K562 (cell line): Measurements from ENCODE around the gene RPLP2. TPM values are rescaled to one million over a fixed set of nuclear protein-coding genes. Genes with fewer than 3 reads are reported as not detected.

Source experiments
- ATF7 ChIP-seq: fragments of 450-650 bp; IDR thresholded peaks from 2 replicates; pipeline ENCODE4 v1.7.1; 2014; ENCODE audit warnings: mild to moderate bottlenecking, moderate library complexity
- BCL6 ChIP-seq: fragments of 250-450 bp; sonication (Bioruptor Pico); IDR thresholded peaks from 2 replicates; pipeline ENCODE4 v1.4.0; 2020
- CBX8 ChIP-seq: fragments of 200-600 bp; sonication (generic); IDR thresholded peaks from 2 replicates; pipeline ENCODE4 v1.6.1; 2012; ENCODE audit warnings: borderline replicate concordance, mixed run types, low read depth, mild to moderate bottlenecking, moderate library complexity, mixed read lengths, low read length, control low read depth, inconsistent platforms; ENCODE audit not compliant: poor library complexity, severe bottlenecking; ENCODE audit errors: extremely low read depth
- DACH1 ChIP-seq: fragments of 450-650 bp; IDR thresholded peaks from 2 replicates; pipeline ENCODE4 v1.6.1; 2018; ENCODE audit not compliant: partially characterized antibody
- ELF1 ChIP-seq: fragments of 200-800 bp; sonication (Bioruptor generic); IDR thresholded peaks from 2 replicates; pipeline ENCODE4 v1.6.1; 2016; ENCODE audit warnings: missing genetic modification characterization, missing compliant biosample characterization
- ERF ChIP-seq: fragments of 450-650 bp; formaldehyde crosslinking; IDR thresholded peaks from 2 replicates; pipeline ENCODE4 v1.4.0; 2020; ENCODE audit warnings: mild to moderate bottlenecking, mixed read lengths
- IFI16 ChIP-seq: fragments of 250-450 bp; sonication (Bioruptor Pico); IDR thresholded peaks from 2 replicates; pipeline ENCODE4 v2.1.2; 2022; ENCODE audit warnings: mild to moderate bottlenecking, inconsistent platforms
- MAFF ChIP-seq: IDR thresholded peaks from 2 replicates; pipeline ENCODE4 v1.6.1; 2012; ENCODE audit warnings: low read length, improper control_type of control experiment
- MBD2 ChIP-seq: sonication (generic); IDR thresholded peaks from 2 replicates; pipeline ENCODE4 v1.6.1; 2016; ENCODE audit warnings: low read depth, borderline replicate concordance
- MCM3 ChIP-seq: fragments of 450-650 bp; IDR thresholded peaks from 2 replicates; pipeline ENCODE4 v1.6.1; 2016
- MEIS2 ChIP-seq: fragments of 450-650 bp; IDR thresholded peaks from 2 replicates; pipeline ENCODE4 v1.6.1; 2014; ENCODE audit warnings: mild to moderate bottlenecking; ENCODE audit not compliant: partially characterized antibody
- NR4A1 ChIP-seq, 2 experiments: fragments of 250-450 bp in 1 of 2; fragments of 450-650 bp in 1 of 2; sonication (Bioruptor Pico) in 1 of 2; IDR thresholded peaks; 2 replicates each; pipeline versions ENCODE4 v1.4.0 to v1.6.1; 2016 to 2020; ENCODE audit warnings: mild to moderate bottlenecking in 2 of 2, missing compliant biosample characterization in 1 of 2, missing genetic modification characterization in 1 of 2, moderate library complexity in 1 of 2
- PCBP2 ChIP-seq: fragments of 200-400 bp; formaldehyde crosslinking; IDR thresholded peaks from 2 replicates; pipeline ENCODE4 v1.6.1; 2018; ENCODE audit warnings: low read length, low read depth, mild to moderate bottlenecking, moderate library complexity; ENCODE audit not compliant: poor library complexity, severe bottlenecking
- POLR3A ChIP-seq: IDR thresholded peaks from 2 replicates; pipeline ENCODE4 v1.6.1; 2011; ENCODE audit warnings: borderline replicate concordance, mild to moderate bottlenecking, moderate library complexity; ENCODE audit not compliant: insufficient read length, insufficient read depth; ENCODE audit errors: extremely low read depth
- TAF1 ChIP-seq: IDR thresholded peaks from 2 replicates; pipeline ENCODE4 v1.6.1; 2011; ENCODE audit warnings: mild to moderate bottlenecking, low read length, moderate library complexity; ENCODE audit not compliant: insufficient read depth, control insufficient read depth, severe bottlenecking; ENCODE audit errors: extremely low read depth
- TAF7 ChIP-seq: fragments of 450-650 bp; IDR thresholded peaks from 2 replicates; pipeline ENCODE4 v1.6.1; 2016; ENCODE audit warnings: missing genetic modification characterization, missing compliant biosample characterization
- TAF9B ChIP-seq: fragments of 450-650 bp; IDR thresholded peaks from 2 replicates; pipeline ENCODE4 v1.6.1; 2018; ENCODE audit warnings: mild to moderate bottlenecking; ENCODE audit not compliant: partially characterized antibody
- TAL1 ChIP-seq: fragments of 450-650 bp; IDR thresholded peaks from 2 replicates; pipeline ENCODE4 v1.6.1; 2016; ENCODE audit warnings: mild to moderate bottlenecking
- TRIM24 ChIP-seq, 2 experiments: fragments of 450-650 bp; IDR thresholded peaks; 2 replicates each; pipeline ENCODE4 v1.6.1; 2016
- ZNF224 ChIP-seq: sonication (generic); formaldehyde crosslinking; IDR thresholded peaks from 2 replicates; pipeline ENCODE4 v1.8.0; 2022; ENCODE audit warnings: mild to moderate bottlenecking, missing genetic modification reagents
- ZNF3 ChIP-seq: fragments of 250-450 bp; sonication (Bioruptor Pico); IDR thresholded peaks from 2 replicates; pipeline ENCODE4 v1.5.0; 2021; ENCODE audit warnings: mild to moderate bottlenecking, moderate library complexity
- ZNF354B ChIP-seq: fragments of 250-450 bp; sonication (Bioruptor Pico); IDR thresholded peaks from 2 replicates; pipeline ENCODE4 v1.4.0; 2020
- ZSCAN32 ChIP-seq: fragments of 450-650 bp; formaldehyde crosslinking; IDR thresholded peaks from 2 replicates; pipeline ENCODE4 v1.4.0; 2020; ENCODE audit warnings: mild to moderate bottlenecking, moderate library complexity
- polyA plus RNA-seq, 8 experiments: library from polyadenylated mRNA; depleted of rRNA in 4 of 8; stranded (reverse) in 5 of 8; unstranded in 3 of 8; fragments of >200 nt; fragmentation: Nextera tagmentation in 2 of 8; fragmentation: Illumina TruSeq in 1 of 8; extraction: Ambion mirVana in 2 of 8; extraction: Trizol in 1 of 8; gene quantifications; 2 replicates each; pipeline versions ENCODE4 v1.2.1 to v1.2.3, GENCODE V29; 2011 to 2014; ENCODE audit warnings: inconsistent platforms in 1 of 8, missing spikeins in 1 of 8
- total RNA-seq, 7 experiments: library from RNA; depleted of rRNA in 6 of 7; stranded (reverse); fragments of >200 nt in 6 of 7; fragmentation: Illumina TruSeq in 2 of 7; extraction: Trizol in 2 of 7; gene quantifications; 2 replicates each; pipeline versions ENCODE4 v1.2.1 to v1.2.3, GENCODE V29; 2011 to 2021; ENCODE audit warnings: low replicate concordance in 1 of 7
- TF ChIP-seq, protein P1 (sequence below): sonication (generic); formaldehyde crosslinking; IDR thresholded peaks from 2 replicates; pipeline ENCODE4 v1.8.1; 2023; ENCODE audit warnings: mild to moderate bottlenecking, missing genetic modification reagents
- TF ChIP-seq, protein P2 (sequence below): fragments of 250-450 bp; sonication (Bioruptor Pico); IDR thresholded peaks from 2 replicates; pipeline ENCODE4 v1.8.0; 2022; ENCODE audit warnings: moderate library complexity, mild to moderate bottlenecking, inconsistent platforms
- TF ChIP-seq, protein P3 (sequence below), 2 experiments: fragments of 450-650 bp; IDR thresholded peaks; 2 replicates each; pipeline ENCODE4 v1.6.1; 2016

RPLP2 gene
- total and polyA plus RNA-seq, 9 of the 15 experiments (the other 6 are each of a cell fraction or from before 2014, with no cell fraction given), result 528 to 3,807 (median 1,633) TPM

DNA sequence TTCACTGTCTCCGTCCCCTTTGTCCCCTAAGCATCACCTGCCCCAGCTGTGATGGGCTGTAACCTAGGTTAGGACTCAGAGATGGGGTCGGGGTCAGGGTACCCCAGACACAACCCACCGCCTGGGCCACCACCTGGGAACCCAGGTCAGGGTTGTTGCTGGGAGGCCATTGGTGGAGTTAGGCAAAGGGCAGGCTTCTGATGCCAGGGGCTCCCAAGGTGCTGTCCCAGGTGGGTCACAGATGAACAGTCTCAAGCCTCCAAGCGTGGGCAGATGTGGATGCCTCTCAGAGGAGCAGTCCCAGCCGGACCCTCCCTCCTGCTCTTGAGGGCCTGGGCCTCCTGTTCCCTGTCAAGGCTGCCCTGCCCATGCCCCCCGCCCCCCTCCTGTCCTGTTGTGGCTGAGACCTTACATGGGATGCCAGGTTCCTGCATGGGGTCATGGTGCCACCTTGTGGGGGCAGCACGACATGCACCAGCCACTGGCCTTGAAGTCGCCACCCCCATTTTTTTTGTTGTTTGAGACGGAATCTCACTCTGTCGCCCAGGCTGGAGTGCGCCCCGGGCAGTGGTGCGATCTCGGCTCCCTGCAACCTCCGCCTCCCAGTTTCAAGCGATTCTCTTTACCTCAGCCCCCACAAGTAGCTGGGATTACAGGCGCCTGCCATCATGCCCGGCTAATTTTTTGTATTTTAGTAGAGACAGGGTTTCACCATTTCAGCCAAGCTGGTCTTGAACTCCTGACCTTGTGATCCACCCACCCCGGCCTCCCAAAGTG is 44.6 kb upstream of the RPLP2 start (continued):
- TF ChIP-seq, protein P1, sequence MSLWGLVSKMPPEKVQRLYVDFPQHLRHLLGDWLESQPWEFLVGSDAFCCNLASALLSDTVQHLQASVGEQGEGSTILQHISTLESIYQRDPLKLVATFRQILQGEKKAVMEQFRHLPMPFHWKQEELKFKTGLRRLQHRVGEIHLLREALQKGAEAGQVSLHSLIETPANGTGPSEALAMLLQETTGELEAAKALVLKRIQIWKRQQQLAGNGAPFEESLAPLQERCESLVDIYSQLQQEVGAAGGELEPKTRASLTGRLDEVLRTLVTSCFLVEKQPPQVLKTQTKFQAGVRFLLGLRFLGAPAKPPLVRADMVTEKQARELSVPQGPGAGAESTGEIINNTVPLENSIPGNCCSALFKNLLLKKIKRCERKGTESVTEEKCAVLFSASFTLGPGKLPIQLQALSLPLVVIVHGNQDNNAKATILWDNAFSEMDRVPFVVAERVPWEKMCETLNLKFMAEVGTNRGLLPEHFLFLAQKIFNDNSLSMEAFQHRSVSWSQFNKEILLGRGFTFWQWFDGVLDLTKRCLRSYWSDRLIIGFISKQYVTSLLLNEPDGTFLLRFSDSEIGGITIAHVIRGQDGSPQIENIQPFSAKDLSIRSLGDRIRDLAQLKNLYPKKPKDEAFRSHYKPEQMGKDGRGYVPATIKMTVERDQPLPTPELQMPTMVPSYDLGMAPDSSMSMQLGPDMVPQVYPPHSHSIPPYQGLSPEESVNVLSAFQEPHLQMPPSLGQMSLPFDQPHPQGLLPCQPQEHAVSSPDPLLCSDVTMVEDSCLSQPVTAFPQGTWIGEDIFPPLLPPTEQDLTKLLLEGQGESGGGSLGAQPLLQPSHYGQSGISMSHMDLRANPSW (CRISPR knock-in tag), result no peak
- TF ChIP-seq ZNF354B (CRISPR knock-in tag) (no peak), TAF7 (tag) (no peak), TRIM24 (IDR thresholded peaks at IDR 0.05) (no peak), ZNF224 (CRISPR knock-in tag) (no peak), ATF7 (no peak), NR4A1 (CRISPR knock-in tag; IDR thresholded peaks at IDR 0.05) (0 out of 2 replicates have a peak, but pooled peaks have one; percentile 46), NR4A1 (tag; IDR thresholded peaks at IDR 0.05) (no peak), ERF (peak; percentile 82), PCBP2 (no peak), MEIS2 (no peak), ELF1 (tag) (no peak), IFI16 (CRISPR knock-in tag) (no peak), MAFF (no peak), MBD2 (peak; percentile 58; the same call in 1 of the 2 replicates), ZSCAN32 (CRISPR knock-in tag) (no peak), TAF9B (no peak), ZNF3 (CRISPR knock-in tag) (peak; percentile 24; the same call in 1 of the 2 replicates), MCM3 (no peak), TAL1 (no peak), BCL6 (CRISPR knock-in tag) (no peak), TAF1 (no peak), DACH1 (no peak), CBX8 (no peak), POLR3A (no peak)
- TF ChIP-seq, protein P2, sequence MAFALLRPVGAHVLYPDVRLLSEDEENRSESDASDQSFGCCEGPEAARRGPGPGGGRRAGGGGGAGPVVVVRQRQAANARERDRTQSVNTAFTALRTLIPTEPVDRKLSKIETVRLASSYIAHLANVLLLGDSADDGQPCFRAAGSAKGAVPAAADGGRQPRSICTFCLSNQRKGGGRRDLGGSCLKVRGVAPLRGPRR (CRISPR knock-in tag), result no peak
- TF ChIP-seq, protein P3, sequence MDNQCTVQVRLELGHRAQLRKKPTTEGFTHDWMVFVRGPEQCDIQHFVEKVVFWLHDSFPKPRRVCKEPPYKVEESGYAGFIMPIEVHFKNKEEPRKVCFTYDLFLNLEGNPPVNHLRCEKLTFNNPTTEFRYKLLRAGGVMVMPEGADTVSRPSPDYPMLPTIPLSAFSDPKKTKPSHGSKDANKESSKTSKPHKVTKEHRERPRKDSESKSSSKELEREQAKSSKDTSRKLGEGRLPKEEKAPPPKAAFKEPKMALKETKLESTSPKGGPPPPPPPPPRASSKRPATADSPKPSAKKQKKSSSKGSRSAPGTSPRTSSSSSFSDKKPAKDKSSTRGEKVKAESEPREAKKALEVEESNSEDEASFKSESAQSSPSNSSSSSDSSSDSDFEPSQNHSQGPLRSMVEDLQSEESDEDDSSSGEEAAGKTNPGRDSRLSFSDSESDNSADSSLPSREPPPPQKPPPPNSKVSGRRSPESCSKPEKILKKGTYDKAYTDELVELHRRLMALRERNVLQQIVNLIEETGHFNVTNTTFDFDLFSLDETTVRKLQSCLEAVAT (IDR thresholded peaks at IDR 0.05), result no peak
